Measurements from ENCODE around the gene DPPA2.

The DPPA2 gene

DNA sequence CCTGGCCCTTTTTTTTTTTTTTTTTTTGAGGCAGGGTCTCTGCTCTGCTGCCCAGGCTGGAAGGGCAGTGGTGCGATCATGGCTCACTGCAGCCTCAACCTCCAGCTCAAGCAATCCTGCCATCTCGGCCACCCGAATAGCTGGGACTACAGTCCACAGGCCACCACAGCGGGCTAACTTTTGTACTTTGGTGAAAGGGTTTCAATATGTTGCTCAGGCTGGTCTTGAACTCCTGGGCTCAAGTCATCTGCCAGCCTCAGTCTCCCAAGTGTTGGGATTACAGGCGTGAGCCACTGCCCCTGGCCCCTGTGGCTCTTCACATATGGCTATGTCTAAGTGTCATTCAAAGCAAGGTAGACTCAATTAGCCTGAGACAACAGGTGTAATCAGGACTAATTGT, 8.8 kb upstream of the DPPA2 start:
- DNase-seq (ENCODE audit: low spot score) = no peak

DNA sequence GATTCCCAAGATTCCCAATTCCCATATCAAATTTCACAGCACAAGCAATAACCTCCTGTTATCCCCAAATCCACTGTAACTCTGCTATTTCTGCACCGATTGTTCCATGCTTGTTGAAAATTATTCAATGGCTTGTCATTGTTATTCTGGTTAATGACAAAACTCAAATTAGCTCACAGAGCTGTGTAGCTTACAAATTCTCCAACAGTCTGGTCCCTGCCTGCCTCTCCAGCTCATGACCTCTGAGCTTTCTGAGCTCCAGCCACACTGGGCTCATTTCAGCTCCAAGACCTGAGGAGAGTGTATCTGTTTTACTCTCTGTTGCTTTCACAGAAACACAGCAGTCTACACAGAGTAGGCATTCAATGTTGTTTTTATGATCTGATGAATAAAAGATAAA, 3.3 kb downstream of the DPPA2 start:
- no peak for DNase-seq (ENCODE audit: low spot score)

DNA sequence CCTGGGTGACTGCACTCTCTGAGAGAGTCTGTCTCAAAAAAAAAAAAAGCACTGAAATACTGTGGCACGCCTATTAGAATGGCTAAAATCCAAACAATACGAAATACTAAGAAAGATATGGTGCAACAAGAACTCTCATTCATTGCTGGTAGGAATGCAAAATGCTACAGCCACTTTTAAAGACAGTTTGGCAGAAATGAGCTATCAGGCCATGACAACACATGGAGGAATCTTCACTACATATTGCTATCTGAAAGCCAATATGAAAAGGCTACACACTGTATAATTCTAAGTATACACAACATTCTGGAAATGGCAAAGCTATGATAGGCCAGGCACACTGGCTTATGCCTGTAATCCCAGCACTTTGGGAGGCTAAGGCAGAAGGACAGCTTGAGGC, 18.8 kb downstream of the DPPA2 start:
- no peak for DNase-seq (ENCODE audit: low spot score)

DNA sequence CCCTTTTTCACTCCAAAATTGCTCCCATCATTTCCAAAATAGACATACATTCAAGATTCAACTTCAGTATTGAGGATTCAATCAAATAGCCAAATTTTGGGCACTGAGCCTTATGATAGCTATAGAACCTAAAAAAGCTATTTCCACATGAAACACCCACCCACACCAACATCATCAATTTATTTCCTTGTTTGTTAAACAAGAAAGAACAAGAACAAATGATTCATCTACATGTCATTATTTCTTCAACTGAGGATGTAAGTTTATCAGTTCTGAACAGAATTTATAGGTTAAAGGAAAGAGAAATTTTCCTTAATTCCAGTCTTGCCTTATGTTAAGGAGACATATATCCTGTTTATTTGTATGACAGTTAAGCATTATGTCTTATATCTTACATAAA, 32.2 kb downstream of the DPPA2 start:
- no peak for DNase-seq (ENCODE audit: low spot score)

DNA sequence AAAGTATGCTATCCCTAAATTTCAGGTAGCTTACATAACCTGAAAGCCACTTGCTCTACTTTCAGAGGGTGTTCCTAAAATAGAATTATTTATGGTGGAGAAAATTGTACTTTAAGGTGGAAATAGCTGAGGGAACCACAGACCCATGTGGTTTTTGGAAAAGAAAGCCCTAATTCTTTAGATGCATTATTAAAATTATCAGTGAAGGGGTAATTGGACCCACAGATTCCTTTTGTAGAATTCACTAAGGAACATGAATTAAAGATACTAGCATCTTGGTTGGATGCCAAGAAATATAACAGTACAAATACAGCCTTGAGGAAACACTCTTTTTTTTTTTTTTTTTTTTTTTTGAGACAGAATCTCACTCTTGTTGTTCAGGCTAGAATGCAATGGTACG, 37.8 kb downstream of the DPPA2 start:
- no peak for DNase-seq (ENCODE audit: low spot score)

- DNase-seq (ENCODE audit: low spot score) = no peak
Observed at GRCh38 chr3:109278141-109278540, 38.2 kb downstream of the DPPA2 start.

- no peak for DNase-seq (ENCODE audit: low spot score)
Observed at GRCh38 chr3:109275702-109276293, 40.5 kb downstream of the DPPA2 start.

DNA sequence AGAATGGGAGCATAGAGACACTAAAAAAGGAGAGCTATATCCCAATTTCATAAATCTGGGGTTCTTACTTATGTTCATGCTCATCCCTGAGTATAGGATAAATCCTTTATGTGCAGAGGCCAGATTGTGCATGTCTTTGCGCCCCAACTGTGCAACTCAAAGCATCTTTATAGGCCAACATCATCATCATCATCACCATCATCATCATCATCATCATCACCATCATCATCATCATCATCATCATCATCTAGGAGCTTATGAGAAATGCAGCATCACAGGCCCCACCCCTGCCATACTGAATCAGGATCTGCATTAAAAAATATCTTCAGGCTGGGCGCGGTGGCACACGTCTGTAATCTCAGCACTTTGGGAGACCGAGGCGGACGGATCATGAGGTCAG, 45.5 kb downstream of the DPPA2 start:
- no peak for DNase-seq (ENCODE audit: low spot score)

GRCh38 chr3:109269577-109270275, 46.6 kb downstream of the DPPA2 start:
- DNase-seq (ENCODE audit: low spot score) = no peak

DNA sequence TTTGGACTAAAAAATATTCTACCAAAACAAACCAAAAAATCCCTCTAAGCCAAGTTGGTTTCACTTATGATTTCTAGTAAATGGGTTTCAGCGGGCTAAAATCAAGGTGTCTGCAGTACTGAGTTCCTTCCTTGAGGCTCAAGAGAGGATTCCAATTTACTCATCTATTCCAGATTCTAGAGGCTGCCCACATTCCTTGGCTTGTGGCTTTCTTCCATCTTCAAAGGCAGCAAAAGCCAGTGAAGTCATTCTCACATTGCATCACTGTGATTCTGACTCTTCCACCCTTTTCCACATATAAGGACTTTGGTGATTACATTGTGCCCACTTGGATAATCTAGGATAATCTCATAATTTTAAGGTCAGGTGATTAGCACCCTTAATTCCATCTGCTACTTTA, 48.1 kb downstream of the DPPA2 start:
- no peak for DNase-seq (ENCODE audit: low spot score)

GRCh38 chr3:109265295-109265694, 51.0 kb downstream of the DPPA2 start:
- no peak for DNase-seq (ENCODE audit: low spot score)

- DNase-seq (ENCODE audit: low spot score) = no peak
Observed at GRCh38 chr3:109257269-109257668, 59.0 kb downstream of the DPPA2 start.

DNA sequence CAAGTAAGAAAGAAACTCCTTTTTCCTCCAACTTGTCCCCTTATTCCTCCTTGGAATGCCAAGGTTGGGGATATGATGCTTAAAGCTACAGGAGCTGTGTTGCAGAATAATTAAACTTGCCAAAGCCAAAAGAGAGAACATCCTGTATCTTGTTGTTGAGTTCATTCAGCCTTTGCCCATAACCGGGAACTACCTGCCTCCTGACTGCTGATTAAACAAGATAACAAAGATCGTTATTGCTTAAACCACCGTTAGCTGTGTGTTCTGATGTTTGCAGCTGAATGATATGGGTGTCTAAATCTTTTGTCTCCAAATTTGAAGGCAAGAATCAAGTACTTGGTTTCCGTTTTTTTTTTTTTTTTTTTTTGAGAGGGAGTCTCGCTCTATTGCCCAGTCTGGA, 61.5 kb downstream of the DPPA2 start:
- DNase-seq (ENCODE audit: low spot score) = no peak

GRCh38 chr3:109252641-109253040, 63.7 kb downstream of the DPPA2 start:
- DNase-seq (ENCODE audit: low spot score) = no peak
